SK-N-SH (cell line): ENCODE measurements around the gene GAS7. TPM values are rescaled to one million over a fixed set of nuclear protein-coding genes. Genes with fewer than 3 reads are reported as not detected.

ENCODE experiments used
- CTCF ChIA-PET: fragments of 300-600, 350-600 bp; formaldehyde crosslinking; extraction: SDS; loops from one replicate; lab custom pipeline; 2021; lab: Yijun Ruan, JAX
- POLR2A ChIA-PET: fragments of 350-600 bp; sonication (Branson Sonifier 250); formaldehyde crosslinking; extraction: SDS; loops from one replicate; lab custom pipeline; 2020; ENCODE audit warnings: antibody characterized with exemption, inconsistent platforms; lab: Yijun Ruan, JAX
- DNase-seq: peaks from one replicate; pipeline ENCODE4 v3.0.0; 2012
- H2AFZ ChIP-seq: fragments of 200-600 bp; sonication (generic); 2 replicates; pipeline ENCODE4 v1.8.1; 2016; ENCODE audit warnings: antibody characterized with exemption, mild to moderate bottlenecking, low read depth
- H3F3A ChIP-seq: fragments of 200-600 bp; sonication (generic); replicated peaks from 2 replicates; pipeline ENCODE3; 2016; ENCODE audit warnings: antibody characterized with exemption, mild to moderate bottlenecking; ENCODE audit not compliant: insufficient read depth
- H3K27ac ChIP-seq, 2 experiments: fragments of 200-500 bp in 1 of 2; fragments of 200-600 bp in 1 of 2; sonication (Bioruptor generic) in 1 of 2; sonication (generic), shearing (Covaris generic) in 1 of 2; 2 replicates each; pipeline versions ENCODE4 v1.5.1 to v1.6.1; 2014 to 2016; ENCODE audit warnings: low read depth in 2 of 2, inconsistent platforms in 1 of 2, low read length in 1 of 2, mild to moderate bottlenecking in 1 of 2, mixed read lengths in 1 of 2
- H3K27me3 ChIP-seq: fragments of 200-600 bp; sonication (generic), shearing (Covaris generic); 2 replicates; pipeline ENCODE4 v1.6.1; 2016; ENCODE audit warnings: mixed run types; ENCODE audit not compliant: insufficient read depth
- H3K36me3 ChIP-seq, 2 experiments: fragments of 200-500 bp in 1 of 2; fragments of 200-600 bp in 1 of 2; sonication (Bioruptor generic) in 1 of 2; sonication (generic) in 1 of 2; replicated peaks in 1 of 2; 2 replicates each; pipeline versions ENCODE3 to v1.5.1; 2014 to 2016; ENCODE audit warnings: low read length in 1 of 2, mild to moderate bottlenecking in 1 of 2; ENCODE audit not compliant: insufficient read depth in 2 of 2, control insufficient read depth in 1 of 2
- H3K4me1 ChIP-seq, 2 experiments: fragments of 200-500 bp in 1 of 2; fragments of 200-600 bp in 1 of 2; sonication (Bioruptor generic) in 1 of 2; sonication (generic), shearing (Covaris generic) in 1 of 2; 2 replicates each; pipeline versions ENCODE4 v1.5.1 to v1.6.1; 2014 to 2016; ENCODE audit warnings: low read depth in 1 of 2, low read length in 1 of 2, mixed run types in 1 of 2; ENCODE audit not compliant: insufficient read depth in 2 of 2, control insufficient read depth in 1 of 2
- H3K4me2 ChIP-seq: fragments of 200-600 bp; sonication (generic), shearing (Covaris generic); 2 replicates; pipeline ENCODE4 v1.6.1; 2017; ENCODE audit warnings: mixed run types
- H3K4me3 ChIP-seq, 2 experiments: fragments of 200-500 bp in 1 of 2; fragments of 200-600 bp in 1 of 2; sonication (Bioruptor generic) in 1 of 2; sonication (generic), shearing (Covaris generic) in 1 of 2; 2 replicates each; pipeline versions ENCODE4 v1.5.1 to v1.8.1; 2014 to 2016; ENCODE audit warnings: low read depth in 2 of 2, inconsistent platforms in 1 of 2, low read length in 1 of 2, mild to moderate bottlenecking in 1 of 2, mixed read lengths in 1 of 2, moderate library complexity in 1 of 2
- H3K79me2 ChIP-seq: fragments of 200-600 bp; sonication (generic); 2 replicates; pipeline ENCODE4 v1.8.1; 2017; ENCODE audit warnings: mild to moderate bottlenecking; ENCODE audit not compliant: insufficient read depth
- H3K9ac ChIP-seq: fragments of 200-600 bp; sonication (generic); 2 replicates; pipeline ENCODE4 v1.6.1; 2017; ENCODE audit warnings: mixed run types
- H3K9me2 ChIP-seq: fragments of 200-600 bp; sonication (generic); 2 replicates; pipeline ENCODE4 v1.6.1; 2017; ENCODE audit warnings: mixed run types
- H3K9me3 ChIP-seq: fragments of 200-600 bp; sonication (generic); 2 replicates; pipeline ENCODE4 v1.6.1; 2017; ENCODE audit warnings: mixed run types, mild to moderate bottlenecking, moderate library complexity
- H4K20me1 ChIP-seq: fragments of 200-600 bp; sonication (generic); 2 replicates; pipeline ENCODE4 v1.6.1; 2017; ENCODE audit warnings: mild to moderate bottlenecking, mixed run types; ENCODE audit not compliant: insufficient read depth
- CHD2 ChIP-seq: fragments of 150-350 bp; IDR thresholded peaks from 2 replicates; pipeline ENCODE4 v1.6.1; 2018; ENCODE audit warnings: low read length; ENCODE audit not compliant: partially characterized antibody
- EZH2phosphoT487 ChIP-seq: fragments of 200-600 bp; sonication (generic); IDR thresholded peaks from 2 replicates; pipeline ENCODE4 v1.6.1; 2017; ENCODE audit warnings: low read depth, mixed run types, mild to moderate bottlenecking, antibody characterized with exemption, moderate library complexity, borderline replicate concordance
- FOXJ3 ChIP-seq: sonication (generic); formaldehyde crosslinking; IDR thresholded peaks from 2 replicates; pipeline ENCODE4 v1.5.1; 2020; ENCODE audit warnings: mild to moderate bottlenecking, missing genetic modification reagents
- JUND ChIP-seq: IDR thresholded peaks from 2 replicates; pipeline ENCODE4 v1.4.0; 2012
- MEF2A ChIP-seq: IDR thresholded peaks from 2 replicates; pipeline ENCODE4 v1.4.0; 2012; ENCODE audit warnings: low read depth, borderline replicate concordance
- NFIC ChIP-seq: IDR thresholded peaks from 2 replicates; pipeline ENCODE4 v1.4.0; 2012; ENCODE audit warnings: borderline replicate concordance
- RCOR1 ChIP-seq: fragments of 150-350 bp; IDR thresholded peaks from 2 replicates; pipeline ENCODE4 v1.6.1; 2017; ENCODE audit warnings: antibody characterized with exemption, low read length
- RFX5 ChIP-seq: IDR thresholded peaks from 2 replicates; pipeline ENCODE4 v1.6.1; 2012; ENCODE audit warnings: mild to moderate bottlenecking, improper control_type of control experiment, low read length
- RXRA ChIP-seq: IDR thresholded peaks from 2 replicates; pipeline ENCODE4 v1.4.0; 2012; ENCODE audit warnings: low read depth, mild to moderate bottlenecking, borderline replicate concordance
- TCF12 ChIP-seq: IDR thresholded peaks from 2 replicates; pipeline ENCODE4 v1.4.0; 2012
- YY1 ChIP-seq: IDR thresholded peaks from 2 replicates; pipeline ENCODE4 v1.4.0; 2012; ENCODE audit warnings: low read depth, mild to moderate bottlenecking
- WGBS: methylation state at CpG from one replicate; pipeline ENCODE4 v1.1.6; 2017; ENCODE audit warnings: low lambda C conversion rate; 5-methylcytosine and 5-hydroxymethylcytosine counted together
- polyA plus RNA-seq, 3 experiments: library from polyadenylated mRNA; depleted of rRNA; stranded (reverse); fragments of >200 nt; gene quantifications; 2 replicates each; pipeline ENCODE4 v1.2.3, GENCODE V29; 2012
- TF ChIP-seq, protein P1 (sequence below): IDR thresholded peaks from 2 replicates; pipeline ENCODE4 v1.4.0; 2012; ENCODE audit warnings: low read depth, borderline replicate concordance
- TF ChIP-seq, protein P2 (sequence below): IDR thresholded peaks from 2 replicates; pipeline ENCODE4 v1.6.1; 2012; ENCODE audit warnings: mild to moderate bottlenecking, low read depth, low read length, moderate library complexity

Gene GAS7
- polyA plus RNA-seq, 1 of the 3 experiments (the other 2 are of a cell fraction): 0.12 TPM

DNA sequence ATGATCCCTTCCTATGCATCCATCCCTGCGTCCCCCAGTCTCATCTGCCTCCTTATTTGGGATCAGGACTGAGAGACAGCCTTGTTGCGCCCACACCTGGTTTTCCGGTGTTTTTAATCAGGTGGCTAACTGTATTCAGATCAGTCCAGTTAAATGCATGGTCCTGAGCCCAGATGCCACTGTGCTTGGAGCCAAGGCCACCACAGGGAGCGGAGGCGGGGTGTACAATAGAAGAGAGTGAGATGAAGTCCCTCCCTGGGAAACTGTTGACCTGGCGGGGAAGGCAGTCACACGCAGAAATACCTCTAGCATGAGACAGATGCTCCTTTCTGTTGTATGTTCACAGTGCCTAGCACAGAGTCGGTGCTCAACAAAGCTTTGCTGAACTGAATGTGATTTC is 299.6 kb downstream of the GAS7 start:
- no peaks in the 10 kb centered on the region for H3K9me3 ChIP-seq
- H3K4me3 ChIP-seq: no peak overlapping the region
- H4K20me1 ChIP-seq: no peaks in the 10 kb centered on the region
- no peaks in the 10 kb centered on the region for H3K36me3 ChIP-seq
- H3K4me1 ChIP-seq: no peaks in the 10 kb centered on the region
- H3K27ac ChIP-seq: no peak overlapping the region
- no peaks in the 10 kb centered on the region for H3F3A ChIP-seq
- DNase-seq: no peak
- H3K79me2 ChIP-seq: no peaks in the 10 kb centered on the region
- TF ChIP-seq, protein P1, sequence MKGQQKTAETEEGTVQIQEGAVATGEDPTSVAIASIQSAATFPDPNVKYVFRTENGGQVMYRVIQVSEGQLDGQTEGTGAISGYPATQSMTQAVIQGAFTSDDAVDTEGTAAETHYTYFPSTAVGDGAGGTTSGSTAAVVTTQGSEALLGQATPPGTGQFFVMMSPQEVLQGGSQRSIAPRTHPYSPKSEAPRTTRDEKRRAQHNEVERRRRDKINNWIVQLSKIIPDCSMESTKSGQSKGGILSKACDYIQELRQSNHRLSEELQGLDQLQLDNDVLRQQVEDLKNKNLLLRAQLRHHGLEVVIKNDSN: no peak
- TF ChIP-seq FOXJ3 (CRISPR knock-in tag) (no peak), CHD2 (no peak), JUND (no peak), RXRA (no peak), RFX5 (no peak), NFIC (no peak), YY1 (no peak), EZH2phosphoT487 (no peak), TCF12 (no peak), MEF2A (no peak)
- TF ChIP-seq, protein P2, sequence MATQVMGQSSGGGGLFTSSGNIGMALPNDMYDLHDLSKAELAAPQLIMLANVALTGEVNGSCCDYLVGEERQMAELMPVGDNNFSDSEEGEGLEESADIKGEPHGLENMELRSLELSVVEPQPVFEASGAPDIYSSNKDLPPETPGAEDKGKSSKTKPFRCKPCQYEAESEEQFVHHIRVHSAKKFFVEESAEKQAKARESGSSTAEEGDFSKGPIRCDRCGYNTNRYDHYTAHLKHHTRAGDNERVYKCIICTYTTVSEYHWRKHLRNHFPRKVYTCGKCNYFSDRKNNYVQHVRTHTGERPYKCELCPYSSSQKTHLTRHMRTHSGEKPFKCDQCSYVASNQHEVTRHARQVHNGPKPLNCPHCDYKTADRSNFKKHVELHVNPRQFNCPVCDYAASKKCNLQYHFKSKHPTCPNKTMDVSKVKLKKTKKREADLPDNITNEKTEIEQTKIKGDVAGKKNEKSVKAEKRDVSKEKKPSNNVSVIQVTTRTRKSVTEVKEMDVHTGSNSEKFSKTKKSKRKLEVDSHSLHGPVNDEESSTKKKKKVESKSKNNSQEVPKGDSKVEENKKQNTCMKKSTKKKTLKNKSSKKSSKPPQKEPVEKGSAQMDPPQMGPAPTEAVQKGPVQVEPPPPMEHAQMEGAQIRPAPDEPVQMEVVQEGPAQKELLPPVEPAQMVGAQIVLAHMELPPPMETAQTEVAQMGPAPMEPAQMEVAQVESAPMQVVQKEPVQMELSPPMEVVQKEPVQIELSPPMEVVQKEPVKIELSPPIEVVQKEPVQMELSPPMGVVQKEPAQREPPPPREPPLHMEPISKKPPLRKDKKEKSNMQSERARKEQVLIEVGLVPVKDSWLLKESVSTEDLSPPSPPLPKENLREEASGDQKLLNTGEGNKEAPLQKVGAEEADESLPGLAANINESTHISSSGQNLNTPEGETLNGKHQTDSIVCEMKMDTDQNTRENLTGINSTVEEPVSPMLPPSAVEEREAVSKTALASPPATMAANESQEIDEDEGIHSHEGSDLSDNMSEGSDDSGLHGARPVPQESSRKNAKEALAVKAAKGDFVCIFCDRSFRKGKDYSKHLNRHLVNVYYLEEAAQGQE: no peak
- TF ChIP-seq, all 33 proteins: peak for 0
- H3K27me3 ChIP-seq: peaks cover 23% of the 10 kb centered on the region; the same call in 1 of the 2 replicates
- no peak overlapping the region for H3K9ac ChIP-seq
- CTCF ChIA-PET: interaction anchor here (1.9 kb wide), 1 partner anchor 26 kb away, joined by 8 read pairs; no protein-coding TSS in a partner anchor
- H3K9me2 ChIP-seq: no peaks in the 10 kb centered on the region
- POLR2A ChIA-PET: no interaction called here
- H3K4me2 ChIP-seq: no peak overlapping the region
- no peak overlapping the region for H2AFZ ChIP-seq
- 18% methylated on average over 8 of the region's 8 CpGs for WGBS

DNA sequence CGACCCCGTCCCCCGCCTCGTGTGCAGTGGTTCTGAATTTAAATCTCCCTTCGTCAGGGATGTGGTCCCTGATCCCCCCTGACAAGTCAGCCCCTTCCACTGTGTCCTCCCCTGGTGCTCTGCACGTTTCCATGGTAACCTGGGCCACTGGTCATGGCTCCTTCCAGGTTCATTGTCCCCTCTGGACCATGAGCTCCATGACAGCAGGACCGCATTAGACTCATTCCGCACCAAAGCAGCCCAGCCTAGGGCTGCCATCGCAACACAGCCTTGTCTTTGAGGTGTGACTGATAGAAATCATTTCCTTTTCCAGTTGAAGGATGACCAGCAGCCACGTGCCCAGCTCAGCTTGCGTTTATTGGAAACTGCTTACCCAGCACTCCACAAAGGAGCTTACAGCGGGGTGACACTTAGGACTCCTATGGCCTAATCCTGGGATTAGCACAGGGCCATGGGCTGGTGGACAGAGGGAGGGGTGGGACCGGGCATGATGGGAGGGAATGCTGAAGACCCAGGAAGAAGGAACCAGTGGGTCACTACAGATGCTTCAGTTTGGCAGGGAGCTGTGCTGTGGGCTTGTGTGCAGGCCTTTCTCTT is 300.9 kb downstream of the GAS7 start:
- H3F3A ChIP-seq: no peaks in the 10 kb centered on the region
- H2AFZ ChIP-seq: no peak overlapping the region
- no peaks in the 10 kb centered on the region for H3K4me1 ChIP-seq
- WGBS: 21% methylated on average over 13 of the region's 13 CpGs
- no peak overlapping the region for H3K9ac ChIP-seq
- no peak for DNase-seq
- H3K4me2 ChIP-seq: no peak overlapping the region
- no peaks in the 10 kb centered on the region for H3K9me3 ChIP-seq
- POLR2A ChIA-PET: no interaction called here
- CTCF ChIA-PET: interaction anchor here (1.9 kb wide), 1 partner anchor 28 kb away, joined by 8 read pairs; no protein-coding TSS in a partner anchor
- H3K4me3 ChIP-seq: no peak overlapping the region
- H3K79me2 ChIP-seq: no peaks in the 10 kb centered on the region
- H3K27ac ChIP-seq: no peak overlapping the region
- TF ChIP-seq RCOR1: no peak
- H3K9me2 ChIP-seq: no peaks in the 10 kb centered on the region
- H3K27me3 ChIP-seq: peaks cover 16% of the 10 kb centered on the region; the same call in 1 of the 2 replicates
- H4K20me1 ChIP-seq: no peaks in the 10 kb centered on the region
- no peaks in the 10 kb centered on the region for H3K36me3 ChIP-seq
